IMR-90 (cell line): Measurements from ENCODE around the gene CCDC87. TPM values are rescaled to one million over a fixed set of nuclear protein-coding genes. Genes with fewer than 3 reads are reported as not detected.

ENCODE experiments used
- ATAC-seq: fragments of 200-7000 bp; cut with Tn5 transposase; 2 replicates; pipeline ENCODE4 v1.9.1; 2020; ENCODE audit warnings: low read depth, mild to moderate bottlenecking, moderate library complexity
- BruUV-seq: library from RNA; stranded (reverse); fragments of 400-500 nt; replicated peaks from 2 replicates; lab custom pipeline; 2021; lab: Mats Ljungman, UMichigan
- CTCF ChIA-PET: fragments of 300-600 bp; formaldehyde crosslinking; extraction: SDS; loops from one replicate; lab custom pipeline; 2021; ENCODE audit warnings: antibody characterized with exemption; lab: Yijun Ruan, JAX
- POLR2A ChIA-PET: fragments of 300-600 bp; sonication (Branson Sonifier 250); formaldehyde crosslinking; loops from one replicate; lab custom pipeline; 2022; ENCODE audit warnings: antibody characterized with exemption; ENCODE audit not compliant: unreplicated experiment; lab: Charles Lee
- DNase-seq: peaks from one replicate; pipeline ENCODE4 v3.0.0; 2013
- H2AFZ ChIP-seq: replicated peaks from 2 replicates; pipeline ENCODE3; 2013; ENCODE audit warnings: low read length, mild to moderate bottlenecking; ENCODE audit not compliant: poor library complexity
- H2AK5ac ChIP-seq: 2 replicates; pipeline ENCODE4 v1.6.1; 2013; ENCODE audit warnings: low read depth, low read length, inconsistent platforms
- H2AK9ac ChIP-seq: replicated peaks from 2 replicates; pipeline ENCODE3; 2013; ENCODE audit warnings: mild to moderate bottlenecking, low read depth, low read length, moderate library complexity; ENCODE audit not compliant: poor library complexity
- H2BK120ac ChIP-seq: 2 replicates; pipeline ENCODE4 v1.6.1; 2013; ENCODE audit warnings: low read depth, low read length, inconsistent platforms
- H2BK15ac ChIP-seq: 3 replicates; pipeline ENCODE4 v1.6.1; 2013; ENCODE audit warnings: low read depth, low read length, inconsistent platforms
- H2BK20ac ChIP-seq: 2 replicates; pipeline ENCODE4 v1.6.1; 2013; ENCODE audit warnings: low read depth, mild to moderate bottlenecking, inconsistent platforms, low read length, moderate library complexity
- H2BK5ac ChIP-seq: 2 replicates; pipeline ENCODE4 v1.6.1; 2013; ENCODE audit warnings: mild to moderate bottlenecking, low read depth, low read length, inconsistent platforms; ENCODE audit not compliant: poor library complexity, severe bottlenecking
- H3K14ac ChIP-seq: replicated peaks from 2 replicates; pipeline ENCODE4 v1.6.1; 2013; ENCODE audit warnings: low read depth, low read length, inconsistent platforms
- H3K18ac ChIP-seq: 2 replicates; pipeline ENCODE4 v1.6.1; 2013; ENCODE audit warnings: low read depth, low read length, control low read depth
- H3K23ac ChIP-seq: 2 replicates; pipeline ENCODE4 v1.6.1; 2013; ENCODE audit warnings: low read depth, low read length, inconsistent platforms
- H3K27ac ChIP-seq: 2 replicates; pipeline ENCODE4 v1.5.1; 2013; ENCODE audit warnings: mild to moderate bottlenecking, control low read depth, low read length; ENCODE audit not compliant: insufficient read depth
- H3K27me3 ChIP-seq: 2 replicates; pipeline ENCODE4 v1.6.1; 2013; ENCODE audit warnings: low read length; ENCODE audit not compliant: control insufficient read depth, insufficient read depth
- H3K36me3 ChIP-seq: 2 replicates; pipeline ENCODE4 v1.6.1; 2013; ENCODE audit warnings: low read length, mixed read lengths; ENCODE audit not compliant: control insufficient read depth, insufficient read depth
- H3K4ac ChIP-seq: 2 replicates; pipeline ENCODE4 v1.6.1; 2013; ENCODE audit warnings: low read depth, low read length, inconsistent platforms
- H3K4me1 ChIP-seq: 2 replicates; pipeline ENCODE4 v1.6.1; 2013; ENCODE audit warnings: low read length, mixed read lengths; ENCODE audit not compliant: control insufficient read depth, insufficient read depth
- H3K4me2 ChIP-seq: 2 replicates; pipeline ENCODE4 v1.6.1; 2013; ENCODE audit warnings: low read depth, mild to moderate bottlenecking, control low read depth, low read length, moderate library complexity
- H3K4me3 ChIP-seq: 2 replicates; pipeline ENCODE4 v1.5.1; 2013; ENCODE audit warnings: low read depth, mild to moderate bottlenecking, control low read depth, low read length, moderate library complexity; ENCODE audit not compliant: insufficient read depth
- H3K56ac ChIP-seq: 2 replicates; pipeline ENCODE4 v1.6.1; 2013; ENCODE audit warnings: low read length, inconsistent platforms; ENCODE audit not compliant: insufficient read depth; ENCODE audit errors: extremely low read depth
- H3K79me1 ChIP-seq, 2 experiments: 2 replicates each; pipeline ENCODE4 v1.6.1; 2013; ENCODE audit warnings: low read length in 2 of 2, inconsistent platforms in 1 of 2, low read depth in 1 of 2
- H3K9ac ChIP-seq: 2 replicates; pipeline ENCODE4 v1.6.1; 2013; ENCODE audit warnings: low read depth, low read length, control low read depth
- H3K9me1 ChIP-seq: 2 replicates; pipeline ENCODE4 v1.6.1; 2013; ENCODE audit warnings: low read length, inconsistent platforms; ENCODE audit not compliant: insufficient read depth
- H3K9me3 ChIP-seq: 2 replicates; pipeline ENCODE4 v1.6.1; 2013; ENCODE audit warnings: low read length; ENCODE audit not compliant: control insufficient read depth, insufficient read depth
- H4K20me1 ChIP-seq: 2 replicates; pipeline ENCODE4 v1.6.1; 2013; ENCODE audit warnings: low read length, inconsistent platforms; ENCODE audit not compliant: insufficient read depth
- H4K5ac ChIP-seq: 2 replicates; pipeline ENCODE4 v1.6.1; 2013; ENCODE audit warnings: mild to moderate bottlenecking, low read depth, low read length, control low read depth
- H4K8ac ChIP-seq, 2 experiments: 2 replicates each; pipeline ENCODE4 v1.6.1; 2013; ENCODE audit warnings: low read depth in 2 of 2, low read length in 2 of 2, control low read depth in 1 of 2, inconsistent platforms in 1 of 2
- H4K91ac ChIP-seq: 2 replicates; pipeline ENCODE4 v1.6.1; 2013; ENCODE audit warnings: low read depth, low read length, inconsistent platforms; ENCODE audit not compliant: insufficient read depth
- NFE2L2 ChIP-seq: fragments of 150-350 bp; IDR thresholded peaks from 2 replicates; pipeline ENCODE4 v1.6.1; 2016; ENCODE audit warnings: low read depth, mild to moderate bottlenecking, low read length
- WGBS, 2 experiments: methylation state at CpG; one replicate each; pipeline versions ENCODE4 v1.1.5 to v1.1.7; 2013; ENCODE audit warnings: missing lambda C conversion rate in 2 of 2; ENCODE audit not compliant: insufficient read length in 1 of 2; ENCODE audit errors: extremely low coverage in 2 of 2; 5-methylcytosine and 5-hydroxymethylcytosine counted together
- dilution Hi-C: fragments of 300-500 bp; cut with HindIII; formaldehyde crosslinking; loops from one replicate; pipeline ENCODE4 v1.14.3; 2018; ENCODE audit warnings: low sequenced_read_pairs; ENCODE audit not compliant: unreplicated experiment
- in situ Hi-C: fragments of 300-500 bp; cut with MboI; formaldehyde crosslinking; loops from 3 replicates; pipeline ENCODE4 v1.14.3; 2019; ENCODE audit warnings: low sequenced_read_pairs, inconsistent platforms, mixed read lengths
- intact Hi-C: fragments of 100-400 bp; cut with micrococcal nuclease; formaldehyde crosslinking; loops from 2 replicates; pipeline ENCODE4 v1.10.0; 2022
- polyA plus RNA-seq, 3 experiments: library from polyadenylated mRNA; depleted of rRNA; stranded (reverse); fragments of >200 nt; gene quantifications; 2 replicates each; pipeline ENCODE4 v1.2.3, GENCODE V29; 2012; ENCODE audit warnings: low replicate concordance in 1 of 3
- total RNA-seq: library from RNA; depleted of rRNA; stranded (reverse); fragments of >200 nt; gene quantifications from 2 replicates; pipeline ENCODE4 v1.2.3, GENCODE V29; 2012
- TF ChIP-seq, protein P1 (sequence below): conservative IDR thresholded peaks from 2 replicates; pipeline ENCODE4 v1.5.1; 2012; ENCODE audit warnings: mild to moderate bottlenecking, low read depth, low read length, improper control_type of control experiment

The CCDC87 gene
- total and polyA plus RNA-seq, 2 of the 4 experiments (the other 2 are of a cell fraction) = 0.18 to 0.19 TPM

- Histone ChIP-seq H3K4me2 (peak overlapping the region; percentile 93), H2BK20ac (no peak overlapping the region), H3K36me3 (peaks cover 25% of the 10 kb centered on the region), H2BK120ac (0 out of 2 replicates have a peak overlapping the region, but pooled peaks have one; percentile 2), H2AK9ac (peak overlapping the region; percentile 98), H4K8ac (peak overlapping the region; percentile 65 to 96; a peak in 3 of 4 replicates), H2BK5ac (peak overlapping the region; percentile 75), H3K9ac (peak overlapping the region; percentile 88), H3K4me1 (peaks cover 21% of the 10 kb centered on the region), H2AFZ (peak overlapping the region; percentile 89), H4K20me1 (peaks cover 81% of the 10 kb centered on the region), H3K4me3 (peak overlapping the region; percentile 76), H3K18ac (peak overlapping the region; percentile 16), H3K56ac (peak overlapping the region; percentile 67), H3K27me3 (no peaks in the 10 kb centered on the region), H2BK15ac (no peak overlapping the region), H3K4ac (peak overlapping the region; percentile 96), H3K9me3 (no peaks in the 10 kb centered on the region), H3K9me1 (peaks cover 10% of the 10 kb centered on the region; the same call in 1 of the 2 replicates), H2AK5ac (peak overlapping the region; percentile 91), H4K91ac (peak overlapping the region; percentile 92), H3K79me1 (peaks cover 12 to 80% of the 10 kb centered on the region in 2 experiments; a peak in 3 of 4 replicates), H3K27ac (peak overlapping the region; percentile 87), H4K5ac (peak overlapping the region; percentile 17; the same call in 1 of the 2 replicates), H3K14ac (peak overlapping the region; percentile 98), H3K23ac (peak overlapping the region; percentile 94)
- no TSS peak for BruUV-seq
- in situ Hi-C loops (no loop called here), dilution Hi-C loops (no loop called here), intact Hi-C loops (loop anchor here (2.0 kb wide), 2 partner anchors 22 to 92 kb away; partner anchors contain the start of genes ACTN3, RBM14 and ZDHHC24)
- CTCF ChIA-PET = interaction anchor here (0.5 to 0.8 kb wide), 2 partner anchors 56 to 173 kb away, joined by 3 read pairs; no protein-coding TSS in a partner anchor
- ATAC-seq (no peak), DNase-seq (peak; percentile 42)
- TF ChIP-seq, protein P1, sequence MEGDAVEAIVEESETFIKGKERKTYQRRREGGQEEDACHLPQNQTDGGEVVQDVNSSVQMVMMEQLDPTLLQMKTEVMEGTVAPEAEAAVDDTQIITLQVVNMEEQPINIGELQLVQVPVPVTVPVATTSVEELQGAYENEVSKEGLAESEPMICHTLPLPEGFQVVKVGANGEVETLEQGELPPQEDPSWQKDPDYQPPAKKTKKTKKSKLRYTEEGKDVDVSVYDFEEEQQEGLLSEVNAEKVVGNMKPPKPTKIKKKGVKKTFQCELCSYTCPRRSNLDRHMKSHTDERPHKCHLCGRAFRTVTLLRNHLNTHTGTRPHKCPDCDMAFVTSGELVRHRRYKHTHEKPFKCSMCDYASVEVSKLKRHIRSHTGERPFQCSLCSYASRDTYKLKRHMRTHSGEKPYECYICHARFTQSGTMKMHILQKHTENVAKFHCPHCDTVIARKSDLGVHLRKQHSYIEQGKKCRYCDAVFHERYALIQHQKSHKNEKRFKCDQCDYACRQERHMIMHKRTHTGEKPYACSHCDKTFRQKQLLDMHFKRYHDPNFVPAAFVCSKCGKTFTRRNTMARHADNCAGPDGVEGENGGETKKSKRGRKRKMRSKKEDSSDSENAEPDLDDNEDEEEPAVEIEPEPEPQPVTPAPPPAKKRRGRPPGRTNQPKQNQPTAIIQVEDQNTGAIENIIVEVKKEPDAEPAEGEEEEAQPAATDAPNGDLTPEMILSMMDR = 0 out of 2 replicates have a peak, but pooled peaks have one; percentile 21
- TF ChIP-seq NFE2L2 = no peak
- WGBS, 2 experiments = 0% methylated on average over 8 of the region's 27 CpGs; no CpG with 5 or more reads in 1 of the 2 experiments
- POLR2A ChIA-PET = interaction anchor here (0.7 to 2.3 kb wide), 2 partner anchors 20 to 44 kb away, joined by 11 to 17 read pairs; no protein-coding TSS in a partner anchor
These were observed 46.4 kb upstream of the CCDC87 start for GRCh38 chr11:66639066-66639813.
